ENCODE data around the gene PLEK.

Gene PLEK

GRCh38 chr2:68336192-68336591, 28.9 kb upstream of the PLEK start:
- Mint-ChIP-seq H3K36me3 (ENCODE audit: low read depth) (no peaks in the 10 kb centered on the region), H3K27me3 (ENCODE audit: low read depth) (peaks cover 10% of the 10 kb centered on the region), H3K4me1 (no peaks in the 10 kb centered on the region), H3K27ac (no peak overlapping the region), H3K9me3 (no peaks in the 10 kb centered on the region), H3K4me3 (no peak overlapping the region)
- no peak for TF ChIP-seq CTCF (IDR thresholded peaks at IDR 0.05; ENCODE audit: unreplicated experiment in 3 of 3)

- Mint-ChIP-seq H3K27ac (no peak overlapping the region), H3K9me3 (no peaks in the 10 kb centered on the region), H3K36me3 (ENCODE audit: low read depth) (no peaks in the 10 kb centered on the region), H3K4me1 (peaks cover 4% of the 10 kb centered on the region), H3K27me3 (ENCODE audit: low read depth) (peaks cover 16% of the 10 kb centered on the region), H3K4me3 (no peak overlapping the region)
- TF ChIP-seq CTCF (IDR thresholded peaks at IDR 0.05; ENCODE audit: unreplicated experiment in 3 of 3), result no peak
Observed at GRCh38 chr2:68340226-68341061, 24.6 kb upstream of the PLEK start.

GRCh38 chr2:68341062-68341329, 24.1 kb upstream of the PLEK start:
- Mint-ChIP-seq H3K9me3 (no peaks in the 10 kb centered on the region), H3K36me3 (ENCODE audit: low read depth) (no peaks in the 10 kb centered on the region)
- no peak for TF ChIP-seq CTCF (IDR thresholded peaks at IDR 0.05; ENCODE audit: unreplicated experiment in 3 of 3)

GRCh38 chr2:68341583-68341982, 23.5 kb upstream of the PLEK start:
- H3K27ac Mint-ChIP-seq, result no peak overlapping the region
- H3K4me1 Mint-ChIP-seq, result peaks cover 4% of the 10 kb centered on the region
- H3K4me3 Mint-ChIP-seq, result no peak overlapping the region
- no peak for TF ChIP-seq CTCF (IDR thresholded peaks at IDR 0.05; ENCODE audit: unreplicated experiment in 3 of 3)
- peaks cover 16% of the 10 kb centered on the region for H3K27me3 Mint-ChIP-seq (ENCODE audit: low read depth)
- no peaks in the 10 kb centered on the region for H3K36me3 Mint-ChIP-seq (ENCODE audit: low read depth)
- no peaks in the 10 kb centered on the region for H3K9me3 Mint-ChIP-seq

More at GRCh38 chr2:68341062-68341329, 24.1 kb upstream of the PLEK start:
- H3K4me3 Mint-ChIP-seq, result no peak overlapping the region
- peaks cover 16% of the 10 kb centered on the region for H3K27me3 Mint-ChIP-seq (ENCODE audit: low read depth)
- no peak overlapping the region for H3K27ac Mint-ChIP-seq
- peaks cover 4% of the 10 kb centered on the region for H3K4me1 Mint-ChIP-seq

GRCh38 chr2:68342470-68342869, 22.6 kb upstream of the PLEK start:
- Mint-ChIP-seq H3K9me3 (no peaks in the 10 kb centered on the region), H3K27me3 (ENCODE audit: low read depth) (peaks cover 20% of the 10 kb centered on the region), H3K4me1 (peaks cover 4% of the 10 kb centered on the region), H3K27ac (no peak overlapping the region), H3K4me3 (no peak overlapping the region), H3K36me3 (ENCODE audit: low read depth) (no peaks in the 10 kb centered on the region)
- TF ChIP-seq CTCF (IDR thresholded peaks at IDR 0.05; ENCODE audit: unreplicated experiment in 3 of 3), result no peak

GRCh38 chr2:68344031-68344430, 21.1 kb upstream of the PLEK start:
- H3K27ac Mint-ChIP-seq, result no peak overlapping the region
- no peaks in the 10 kb centered on the region for H3K9me3 Mint-ChIP-seq
- no peaks in the 10 kb centered on the region for H3K36me3 Mint-ChIP-seq (ENCODE audit: low read depth)
- no peak overlapping the region for H3K4me3 Mint-ChIP-seq
- TF ChIP-seq CTCF (IDR thresholded peaks at IDR 0.05; ENCODE audit: unreplicated experiment in 3 of 3), result no peak
- peaks cover 27% of the 10 kb centered on the region for H3K27me3 Mint-ChIP-seq (ENCODE audit: low read depth)
- peaks cover 4% of the 10 kb centered on the region for H3K4me1 Mint-ChIP-seq
